ENCODE measurements around the gene UTS2B.

DNA sequence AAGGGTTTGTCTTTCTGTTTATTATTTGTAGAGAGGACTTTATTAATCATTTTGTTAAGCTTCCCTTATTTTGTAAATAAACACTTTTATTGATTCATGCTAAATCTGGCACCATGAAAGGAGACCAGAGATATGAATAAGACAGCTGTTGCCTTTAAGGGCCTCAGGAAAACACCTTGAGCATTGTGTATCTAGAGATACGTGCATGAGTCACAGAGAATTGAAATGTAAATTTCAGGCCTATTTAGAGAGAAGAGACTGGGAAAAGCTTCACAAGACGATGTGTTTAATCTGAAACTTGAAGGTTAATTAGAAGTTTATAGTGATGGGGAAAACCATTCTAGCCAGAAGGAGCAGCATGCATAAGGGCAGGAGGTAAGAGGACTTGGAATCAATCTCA lies 28.6 kb upstream of the UTS2B start:
- TF ChIP-seq, protein P1, sequence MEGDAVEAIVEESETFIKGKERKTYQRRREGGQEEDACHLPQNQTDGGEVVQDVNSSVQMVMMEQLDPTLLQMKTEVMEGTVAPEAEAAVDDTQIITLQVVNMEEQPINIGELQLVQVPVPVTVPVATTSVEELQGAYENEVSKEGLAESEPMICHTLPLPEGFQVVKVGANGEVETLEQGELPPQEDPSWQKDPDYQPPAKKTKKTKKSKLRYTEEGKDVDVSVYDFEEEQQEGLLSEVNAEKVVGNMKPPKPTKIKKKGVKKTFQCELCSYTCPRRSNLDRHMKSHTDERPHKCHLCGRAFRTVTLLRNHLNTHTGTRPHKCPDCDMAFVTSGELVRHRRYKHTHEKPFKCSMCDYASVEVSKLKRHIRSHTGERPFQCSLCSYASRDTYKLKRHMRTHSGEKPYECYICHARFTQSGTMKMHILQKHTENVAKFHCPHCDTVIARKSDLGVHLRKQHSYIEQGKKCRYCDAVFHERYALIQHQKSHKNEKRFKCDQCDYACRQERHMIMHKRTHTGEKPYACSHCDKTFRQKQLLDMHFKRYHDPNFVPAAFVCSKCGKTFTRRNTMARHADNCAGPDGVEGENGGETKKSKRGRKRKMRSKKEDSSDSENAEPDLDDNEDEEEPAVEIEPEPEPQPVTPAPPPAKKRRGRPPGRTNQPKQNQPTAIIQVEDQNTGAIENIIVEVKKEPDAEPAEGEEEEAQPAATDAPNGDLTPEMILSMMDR (IDR thresholded peaks at IDR 0.05), result no peak
- no peak for TF ChIP-seq POLR2A (IDR thresholded peaks at IDR 0.05)
- no peak for TF ChIP-seq EP300 (IDR thresholded peaks at IDR 0.05)

Data from ovary (tissue), 3 donors.